Peyer's patch (tissue), 4 donors: ENCODE data around the gene EFS.

Source experiments
- CTCF ChIP-seq, 6 experiments: fragments of 450-650 bp in 4 of 6; fragments of 200-600 bp in 2 of 6; sonication (generic) in 1 of 6; IDR thresholded peaks; one replicate each; pipeline ENCODE4 v1.5.1; 2017 to 2019; ENCODE audit warnings: antibody characterized with exemption in 6 of 6, mild to moderate bottlenecking in 3 of 6, moderate library complexity in 1 of 6
- POLR2A ChIP-seq, 2 donors: fragments of 450-650 bp; IDR thresholded peaks; one replicate each; pipeline ENCODE4 v1.5.1; 2017; ENCODE audit warnings: antibody characterized with exemption in 2 of 2, mild to moderate bottlenecking in 2 of 2, moderate library complexity in 2 of 2

DNA sequence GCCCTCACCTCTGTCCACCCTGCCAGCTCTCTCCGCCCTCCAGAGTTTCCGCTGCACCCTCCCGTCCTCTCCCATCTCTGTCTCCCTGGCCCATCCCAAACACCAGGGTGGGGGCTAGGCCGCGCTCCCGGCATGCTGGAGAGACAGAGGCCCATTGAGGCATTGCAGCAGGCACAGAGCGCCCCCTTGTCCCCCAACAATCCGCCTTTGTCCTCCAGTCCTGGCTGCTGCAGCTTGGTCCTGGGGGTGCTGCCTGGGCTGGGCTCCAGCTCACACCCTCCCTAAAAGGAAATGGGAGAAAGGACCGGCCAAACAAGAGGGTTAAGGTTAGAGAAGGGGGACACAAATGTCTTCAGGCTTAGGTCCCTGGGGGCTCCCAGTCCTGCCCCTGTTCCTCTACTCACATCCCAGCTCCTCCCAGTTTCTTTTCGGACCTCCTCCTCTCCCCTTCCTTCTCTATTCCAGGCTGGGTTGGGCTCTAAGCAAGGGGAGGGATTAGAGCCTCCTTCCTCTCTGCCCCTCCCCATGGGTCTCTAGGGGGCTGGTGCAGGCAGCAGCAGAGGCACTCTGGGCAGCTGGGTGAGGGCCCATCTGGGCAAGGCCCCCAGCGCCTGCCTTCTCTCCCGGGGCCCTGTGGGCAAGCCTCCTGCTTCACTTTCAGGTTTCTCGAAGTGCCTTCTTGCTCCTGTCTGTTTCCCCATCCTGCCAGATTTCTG, 11.7 kb upstream of the EFS start, which contains the start of gene CMTM5:
- TF ChIP-seq CTCF (IDR thresholded peaks at IDR 0.05): no peak
- TF ChIP-seq POLR2A (IDR thresholded peaks at IDR 0.05): no peak
